Left lobe of liver (tissue), 2 donors: ENCODE measurements around the gene EPHA4. TPM values are rescaled to one million over a fixed set of nuclear protein-coding genes. Genes with fewer than 3 reads are reported as not detected.

ENCODE experiments used
- ATAC-seq: fragments of 200-7000 bp; cut with Tn5 transposase; one replicate; pipeline ENCODE4 v1.9.1; 2020; ENCODE audit warnings: mild to moderate bottlenecking, moderate library complexity
- DNase-seq: peaks from one replicate; pipeline ENCODE4 v3.0.0-alpha.2; 2020; ENCODE audit warnings: low spot score
- total RNA-seq: library from RNA; stranded (reverse); gene quantifications from one replicate; pipeline ENCODE4 v1.2.1, GENCODE V29; 2021
- donor health status: DM: no; HTN: no; CAD: no; lungs with moderate emphysema.
- donor health status: DM: no; HTN: yes; CAD: no.

The EPHA4 gene
- 1.7 TPM for total RNA-seq

DNA sequence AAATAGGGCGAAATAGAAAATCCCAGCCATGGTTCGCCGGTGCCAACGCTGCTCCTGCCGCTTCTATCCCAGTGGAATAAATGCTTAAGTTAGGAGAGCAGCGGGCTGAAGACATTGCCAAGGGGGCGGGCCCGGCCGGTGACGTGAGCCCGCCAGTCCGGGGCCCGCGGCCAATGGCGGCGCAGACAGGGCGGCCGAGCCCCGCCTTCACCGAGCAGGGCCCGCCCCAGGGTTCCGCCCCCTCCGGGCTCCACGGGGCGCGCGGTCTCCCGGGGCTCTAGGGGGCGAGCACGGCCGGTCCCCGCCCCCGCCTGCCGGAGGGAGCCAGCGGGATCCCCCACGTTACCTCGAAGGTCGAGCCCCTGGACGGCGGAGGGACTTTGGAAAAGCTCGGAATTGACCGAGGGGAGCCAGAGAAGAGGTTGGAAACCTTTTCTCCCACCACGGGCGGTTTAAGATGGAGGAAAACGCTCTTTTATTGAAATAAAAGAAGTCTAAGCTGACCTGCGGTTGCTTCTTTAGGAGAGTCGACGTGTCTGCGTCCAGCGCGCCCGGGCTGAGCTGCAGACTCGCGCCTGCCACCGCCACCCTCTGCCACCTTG, at the start of gene EPHA4:
Gene EPHA4 (minus strand): TSS at position 86 of the 602 bp plus-strand sequence. CDS start 56 bp downstream, at position 30.
- DNase-seq (peak; percentile 89), ATAC-seq (peak; percentile 91)

DNA sequence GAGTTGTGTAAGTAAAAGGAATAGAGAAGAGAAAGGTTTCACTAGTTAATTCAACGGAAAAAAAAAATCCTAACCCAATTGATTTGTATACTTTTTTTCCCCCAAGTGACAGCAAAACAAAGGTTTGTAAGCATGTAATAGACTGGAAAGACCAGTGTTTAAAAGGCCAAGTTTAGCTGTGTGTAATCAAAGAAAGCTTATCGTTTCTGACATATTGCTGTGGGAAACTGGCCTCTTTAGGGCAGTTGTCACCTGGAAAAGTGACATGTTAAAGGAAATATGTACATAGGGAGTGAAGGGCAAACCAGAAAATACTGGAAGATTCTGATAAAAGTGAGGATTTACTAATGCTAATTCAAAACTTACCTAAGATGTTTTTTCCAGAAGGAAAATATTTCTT, 45.9 kb upstream of the EPHA4 start:
- DNase-seq (no peak), ATAC-seq (no peak)

DNA sequence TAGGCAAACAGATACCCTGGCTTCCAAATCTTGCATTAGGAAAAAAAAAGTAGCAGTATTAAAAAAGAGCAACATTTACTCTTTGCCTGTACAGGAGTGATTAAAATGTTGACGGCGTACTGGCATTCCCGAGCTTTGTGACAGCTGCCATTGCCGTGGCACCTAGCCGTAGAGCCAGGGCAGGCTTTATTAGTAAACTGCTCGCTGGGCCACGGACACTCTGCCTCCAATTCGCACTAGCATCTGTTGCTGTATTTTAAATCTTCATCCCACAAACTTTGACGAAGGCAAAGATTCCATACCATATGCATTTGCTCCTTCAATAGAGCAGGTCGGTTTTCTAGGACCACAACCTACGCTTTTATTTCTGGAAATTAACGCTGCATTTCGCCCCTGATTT, 44.5 kb upstream of the EPHA4 start:
- no peak for DNase-seq
- no peak for ATAC-seq

DNA sequence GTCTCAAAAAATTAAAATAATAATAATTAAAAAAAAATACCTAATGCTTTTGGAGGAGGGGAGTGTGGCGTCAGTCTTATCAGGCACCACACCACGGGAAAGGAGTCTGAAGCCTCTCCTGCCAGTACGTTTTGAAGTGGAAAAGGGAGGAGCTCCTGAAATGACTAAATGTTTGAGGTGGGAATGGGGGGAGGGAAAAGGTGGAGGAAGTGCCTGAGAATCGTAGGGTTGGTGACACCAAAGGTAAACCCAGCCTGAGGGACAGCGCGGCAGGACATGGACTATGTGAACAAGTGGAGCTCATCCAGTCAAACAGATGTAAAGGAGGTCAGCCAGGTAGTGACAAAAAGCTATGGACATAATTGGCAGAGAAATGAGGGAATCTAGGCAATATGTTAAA, 42.2 kb upstream of the EPHA4 start:
- DNase-seq (no peak), ATAC-seq (no peak)

DNA sequence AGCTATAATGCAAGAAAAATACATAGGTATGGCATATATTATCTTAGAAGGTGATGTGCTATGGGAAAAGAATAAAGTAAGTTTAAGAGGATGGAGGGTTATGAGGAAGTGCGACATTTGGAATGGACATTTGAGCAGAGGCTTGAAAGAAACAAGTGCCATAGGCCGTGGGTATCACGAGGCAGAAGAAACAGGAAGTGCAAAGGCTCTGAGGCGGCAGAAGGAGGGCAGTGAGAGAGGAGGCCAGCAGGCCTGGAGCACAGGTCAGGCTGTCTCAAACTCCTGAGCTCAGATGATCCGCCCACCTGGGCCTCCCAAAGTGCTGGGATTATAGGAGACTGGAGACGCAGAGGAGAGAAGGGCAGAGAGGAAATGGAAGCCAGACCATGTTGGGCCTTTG, 40.7 kb upstream of the EPHA4 start:
- DNase-seq, result no peak
- ATAC-seq, result no peak

DNA sequence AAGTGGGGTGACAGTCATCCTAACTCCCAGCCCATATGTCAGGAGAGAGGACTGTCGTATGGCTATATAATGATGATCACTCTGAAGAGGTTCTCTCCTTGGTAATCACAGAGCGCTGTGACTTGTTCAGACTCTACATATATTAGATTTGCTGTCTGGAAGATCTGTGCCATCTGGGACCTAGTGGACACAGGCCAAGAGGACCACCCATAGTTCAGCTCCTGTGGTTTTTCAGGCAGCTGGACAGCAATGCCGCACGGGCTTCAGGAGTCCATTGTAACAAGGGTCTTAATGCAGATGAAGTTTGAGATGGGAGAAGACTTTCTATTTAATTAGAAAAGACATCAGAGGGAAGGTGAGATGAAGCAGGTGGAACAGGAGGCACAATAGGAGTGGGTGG, 40.1 kb upstream of the EPHA4 start:
- no peak for ATAC-seq
- DNase-seq, result no peak

DNA sequence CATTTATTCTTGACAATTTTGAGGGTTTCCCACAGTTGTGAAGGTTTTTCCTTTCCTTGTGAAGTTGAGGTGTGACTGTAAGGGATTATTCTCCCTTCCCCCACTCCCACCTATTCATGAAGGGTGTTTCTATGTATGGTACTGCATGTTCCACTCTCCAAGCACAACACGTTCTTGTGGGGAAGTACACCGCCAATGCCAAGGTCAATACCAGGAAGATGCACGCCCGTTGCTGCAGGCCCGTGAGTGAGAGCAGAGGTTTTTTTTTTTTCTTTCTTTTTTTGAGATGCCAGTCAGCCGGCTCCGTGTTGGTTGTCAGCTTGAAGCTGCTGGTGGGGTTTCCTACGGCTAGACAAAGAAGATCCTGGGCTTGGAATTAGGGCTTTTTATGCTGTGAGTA, 38.6 kb upstream of the EPHA4 start:
- DNase-seq (no peak), ATAC-seq (no peak)

DNA sequence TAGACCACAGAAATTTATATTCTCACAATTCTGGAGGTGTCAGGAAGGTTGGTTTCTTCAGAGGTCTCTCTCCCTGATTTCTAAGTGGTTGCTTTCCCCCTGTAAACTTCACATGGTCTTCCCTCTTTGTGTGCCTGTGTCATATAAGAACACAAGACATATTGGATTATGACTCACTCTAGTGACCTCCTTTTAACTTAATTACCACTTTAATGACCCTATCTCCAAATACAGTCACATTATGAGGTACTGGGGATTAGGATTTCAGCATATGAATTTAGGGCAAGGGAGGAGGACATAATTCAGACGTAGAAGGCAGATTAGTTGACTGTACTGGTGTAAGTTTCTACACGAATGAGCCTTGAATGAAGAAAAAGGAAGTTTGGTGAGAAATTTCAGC, 38.2 kb upstream of the EPHA4 start:
- ATAC-seq (no peak), DNase-seq (no peak)

DNA sequence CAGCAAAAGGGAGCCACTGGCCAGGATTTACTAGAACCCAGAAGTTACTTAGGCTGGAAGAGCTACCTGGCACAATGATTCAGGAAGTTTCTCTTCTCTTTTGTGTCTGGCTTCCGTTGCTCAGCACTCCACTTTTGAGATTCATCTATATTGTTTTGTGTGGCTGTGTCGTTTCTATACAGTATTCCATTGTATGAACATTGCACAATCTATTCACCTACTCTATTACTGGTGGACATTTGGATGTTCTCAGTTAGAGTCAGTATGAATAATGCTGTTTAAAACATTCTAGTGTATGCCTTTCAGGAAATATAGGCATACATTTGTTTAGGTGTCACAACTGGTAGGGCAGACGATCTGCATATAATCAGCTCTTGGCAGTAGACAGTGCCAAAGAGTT, 36.3 kb upstream of the EPHA4 start:
- no peak for DNase-seq
- ATAC-seq, result no peak

DNA sequence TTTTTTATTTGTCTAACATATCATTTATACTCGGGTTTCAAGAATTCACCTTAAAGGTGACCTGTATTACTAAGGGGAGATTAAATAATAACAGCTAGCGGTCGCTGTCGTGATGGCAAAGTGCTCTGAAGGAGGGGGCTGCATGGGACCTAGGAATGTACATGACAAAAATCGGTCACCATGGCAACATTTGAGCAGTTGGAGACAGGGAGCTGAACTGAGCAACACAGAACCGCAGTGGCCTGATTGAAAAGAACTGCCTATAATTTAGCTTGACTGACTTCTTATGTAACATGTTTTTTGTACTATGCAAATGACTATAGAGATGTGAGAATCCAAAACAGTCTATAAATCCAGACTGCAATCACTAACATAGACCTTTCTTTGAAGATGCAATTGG, 34.3 kb upstream of the EPHA4 start:
- no peak for ATAC-seq
- DNase-seq, result no peak

DNA sequence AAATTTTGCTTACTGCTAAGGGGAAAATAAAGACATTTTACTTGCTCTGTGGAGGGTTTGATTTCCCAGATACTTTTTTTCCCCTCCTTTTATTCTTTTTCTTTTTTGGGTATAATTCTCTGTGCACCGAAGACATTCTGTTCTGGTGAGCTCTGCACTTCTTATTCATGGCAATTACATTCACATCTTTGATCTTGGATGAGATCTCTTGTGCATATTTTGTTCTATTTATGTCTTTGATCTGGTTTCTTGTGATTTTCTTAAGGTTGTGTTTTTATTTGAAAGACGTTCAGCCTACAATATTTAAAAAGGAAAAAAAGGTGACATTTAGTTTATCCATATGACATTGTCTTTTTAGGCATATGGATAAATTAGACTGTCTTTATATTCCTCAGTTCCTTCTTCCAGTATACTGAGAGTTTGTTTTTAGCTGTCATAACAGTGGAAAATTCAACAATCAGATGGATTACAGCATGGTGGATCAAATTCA, 33.7 kb upstream of the EPHA4 start:
- DNase-seq (no peak), ATAC-seq (no peak)

DNA sequence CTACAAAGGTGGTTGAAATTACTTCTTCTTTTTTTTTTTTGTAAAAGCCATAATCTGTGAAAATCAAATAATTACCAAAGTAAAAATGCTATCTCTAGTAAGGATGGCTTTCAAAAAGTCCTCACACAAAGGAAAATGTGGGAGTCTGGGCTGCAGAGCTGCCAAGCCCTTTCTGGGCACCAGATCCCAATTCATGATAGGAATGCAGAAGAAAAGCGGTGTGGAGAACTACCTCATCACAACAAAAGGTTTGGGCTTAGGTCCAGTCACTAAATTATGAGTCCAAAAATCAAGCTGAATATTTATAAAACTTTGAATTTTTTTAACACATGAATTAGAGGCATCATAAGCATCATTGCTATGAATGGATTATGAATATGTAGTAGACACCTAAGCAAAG, 30.8 kb upstream of the EPHA4 start:
- no peak for DNase-seq
- no peak for ATAC-seq

DNA sequence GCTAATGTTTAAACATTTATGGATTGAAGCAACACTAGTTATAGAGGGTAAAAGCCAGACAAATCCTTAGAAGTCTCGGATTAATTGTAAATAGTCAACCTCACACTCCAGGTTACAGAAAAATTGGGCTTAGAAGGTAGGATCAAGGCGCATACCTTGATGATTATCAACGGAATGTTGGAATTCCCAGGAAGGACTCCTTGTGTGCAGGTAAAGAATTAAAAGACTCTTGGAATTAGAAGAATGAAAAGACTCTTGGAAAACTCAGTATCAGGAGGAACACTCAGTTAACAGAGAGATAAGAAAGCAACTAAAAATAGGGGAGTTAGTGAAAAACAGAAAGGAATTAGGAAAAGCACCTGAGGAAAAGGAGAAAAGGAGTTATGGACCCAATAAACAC, 29.3 kb upstream of the EPHA4 start:
- no peak for ATAC-seq
- no peak for DNase-seq

DNA sequence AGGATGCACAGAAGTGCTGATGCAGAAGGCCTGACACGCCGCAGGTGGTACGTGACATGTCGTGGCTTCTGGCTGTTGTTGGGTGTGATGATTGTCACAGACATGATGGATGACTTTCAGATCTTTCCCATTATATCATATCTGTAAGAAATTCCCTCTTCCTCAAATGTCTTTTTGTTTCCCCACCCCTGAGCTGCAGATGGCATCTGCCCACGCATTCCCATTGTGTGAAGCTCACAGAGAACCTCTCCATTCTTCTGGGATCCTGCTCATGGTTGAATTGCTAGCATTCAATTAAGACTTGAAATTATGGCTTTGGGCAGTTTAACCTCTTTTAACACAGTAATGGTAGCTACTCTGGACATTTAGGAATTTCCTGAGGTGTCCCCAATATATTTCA, 28.3 kb upstream of the EPHA4 start:
- DNase-seq, result no peak

DNA sequence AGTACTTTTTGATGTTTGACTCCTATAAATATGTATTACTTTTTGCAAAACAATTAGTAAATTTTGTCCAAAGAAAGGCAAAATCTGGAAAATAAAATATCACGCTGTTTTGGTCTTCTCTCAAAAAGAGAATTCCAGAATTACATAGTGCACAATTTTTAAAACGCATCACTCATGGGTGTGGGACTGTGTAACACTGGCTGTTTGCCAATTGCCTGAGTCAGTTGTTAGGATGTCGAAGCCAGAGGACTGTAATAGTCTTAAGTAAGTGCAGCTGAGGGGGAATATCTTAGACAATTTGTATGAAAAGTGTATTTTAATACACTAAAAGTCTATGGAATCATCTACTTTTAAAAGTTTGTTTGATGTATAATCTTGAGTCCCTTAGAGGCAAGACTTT, 24.1 kb upstream of the EPHA4 start:
- ATAC-seq (no peak), DNase-seq (no peak)

More for the DNA sequence above, 28.3 kb upstream of the EPHA4 start:
- no peak for ATAC-seq

DNA sequence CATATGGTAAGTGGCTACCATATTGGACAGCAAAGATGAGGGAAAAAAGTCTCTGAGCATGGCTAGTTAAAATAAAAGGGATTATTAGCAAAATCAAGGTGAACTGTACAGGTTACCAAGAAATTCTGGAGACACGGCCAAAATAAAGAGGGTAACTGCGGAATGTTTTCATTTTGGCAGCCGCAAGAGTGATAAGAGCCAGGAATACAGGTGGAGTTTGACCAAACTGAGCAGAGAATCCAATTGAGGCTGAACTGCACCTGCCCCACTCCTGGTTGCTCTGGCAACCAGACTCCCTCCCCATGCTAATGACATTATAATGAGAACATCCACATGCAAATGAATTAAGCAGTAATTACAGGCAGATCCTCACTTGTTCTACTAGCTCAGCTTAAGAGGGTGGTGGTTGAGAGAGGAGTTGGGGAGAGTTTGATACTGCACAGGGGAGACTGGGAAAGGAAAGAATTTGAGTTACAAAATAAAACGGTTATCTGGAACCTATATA, 18.8 kb upstream of the EPHA4 start:
- DNase-seq (no peak), ATAC-seq (peak; percentile 60)

DNA sequence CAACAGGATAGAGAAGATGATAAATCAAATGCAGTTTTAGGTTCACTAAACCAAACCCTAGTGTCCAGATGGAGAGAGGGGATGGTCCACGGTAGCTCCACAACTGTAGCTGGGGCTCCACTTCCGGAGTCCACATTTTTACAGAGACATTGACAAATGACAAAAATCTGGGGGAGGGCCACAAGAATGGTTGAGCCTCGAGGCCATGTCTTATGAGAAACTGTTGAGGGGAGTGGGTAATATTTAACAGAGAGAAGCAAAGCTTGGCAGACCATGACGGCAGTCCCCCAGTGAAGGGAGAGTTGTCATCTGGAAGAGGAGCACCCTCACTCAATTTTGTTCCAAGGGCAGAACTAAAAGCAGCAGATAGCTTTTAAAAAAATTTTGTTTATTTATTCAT, 17.6 kb upstream of the EPHA4 start:
- DNase-seq, result no peak
- ATAC-seq, result no peak

DNA sequence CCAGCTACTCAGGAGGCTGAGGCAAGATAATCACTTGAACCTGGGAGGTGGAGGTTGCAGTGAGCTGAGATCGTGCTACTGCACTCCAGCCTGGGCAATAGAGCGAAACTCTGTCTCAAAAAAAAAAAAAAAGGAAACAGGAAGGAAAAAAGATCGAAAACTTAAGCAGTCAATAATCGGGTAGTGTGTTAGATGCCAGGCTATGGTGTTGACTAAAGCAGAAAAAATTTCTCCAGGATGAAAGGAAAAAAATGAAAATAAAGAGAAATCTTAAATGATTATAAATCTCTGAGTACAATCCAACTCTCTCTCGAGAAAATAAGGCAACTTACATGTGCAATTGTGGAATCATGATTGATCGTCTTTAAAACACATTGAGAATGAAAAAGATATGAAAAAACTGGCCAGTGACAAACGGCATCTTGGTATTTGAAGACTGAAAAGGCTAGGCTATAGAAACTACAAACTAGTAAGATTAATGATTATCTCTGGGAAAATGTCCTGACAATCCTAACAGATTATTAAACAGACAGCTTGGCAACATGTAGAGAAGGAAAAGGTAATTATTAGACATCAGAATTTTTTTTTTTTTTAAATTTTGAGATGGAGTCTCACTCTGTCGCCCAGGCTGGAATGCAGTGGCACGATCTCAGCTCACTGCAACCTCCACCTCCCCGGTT, 16.3 kb upstream of the EPHA4 start:
- no peak for ATAC-seq
- DNase-seq, result no peak

DNA sequence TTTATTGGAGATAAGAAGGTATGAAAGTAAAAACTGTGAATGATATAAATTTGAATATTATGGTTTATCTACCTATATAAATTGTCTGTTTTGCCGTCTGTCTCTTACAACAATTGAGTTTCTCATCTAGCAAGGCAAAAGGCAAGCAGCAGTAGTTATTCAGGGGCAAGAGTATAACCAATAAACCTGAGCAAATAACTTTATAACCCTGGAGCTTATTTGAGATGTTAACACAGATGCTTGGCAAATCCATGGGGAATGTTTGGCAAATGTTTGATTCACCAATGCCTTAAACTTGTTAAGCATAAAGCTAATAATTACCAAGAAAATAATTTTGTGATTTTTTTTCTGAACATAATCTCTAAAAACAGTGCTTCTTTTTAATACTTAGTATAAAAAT, 9.9 kb upstream of the EPHA4 start:
- DNase-seq, result no peak
- ATAC-seq, result no peak

DNA sequence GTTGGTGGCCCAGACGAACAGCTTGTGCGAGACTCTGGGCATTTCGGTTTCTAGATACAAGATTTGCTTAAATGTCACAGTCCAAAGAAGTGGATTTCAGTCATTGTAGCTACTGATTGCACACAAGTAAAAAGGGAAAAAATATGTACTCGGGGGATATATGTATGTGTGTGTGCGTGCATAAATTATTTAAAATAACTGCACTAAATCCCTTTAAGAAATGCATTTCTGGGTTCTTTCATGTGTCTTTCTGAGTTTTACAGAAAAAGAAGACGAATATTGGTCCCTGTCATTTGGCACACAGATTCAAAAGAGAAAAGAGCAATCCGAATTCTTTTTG, 2.1 kb upstream of the EPHA4 start:
- no peak for DNase-seq
- no peak for ATAC-seq

DNA sequence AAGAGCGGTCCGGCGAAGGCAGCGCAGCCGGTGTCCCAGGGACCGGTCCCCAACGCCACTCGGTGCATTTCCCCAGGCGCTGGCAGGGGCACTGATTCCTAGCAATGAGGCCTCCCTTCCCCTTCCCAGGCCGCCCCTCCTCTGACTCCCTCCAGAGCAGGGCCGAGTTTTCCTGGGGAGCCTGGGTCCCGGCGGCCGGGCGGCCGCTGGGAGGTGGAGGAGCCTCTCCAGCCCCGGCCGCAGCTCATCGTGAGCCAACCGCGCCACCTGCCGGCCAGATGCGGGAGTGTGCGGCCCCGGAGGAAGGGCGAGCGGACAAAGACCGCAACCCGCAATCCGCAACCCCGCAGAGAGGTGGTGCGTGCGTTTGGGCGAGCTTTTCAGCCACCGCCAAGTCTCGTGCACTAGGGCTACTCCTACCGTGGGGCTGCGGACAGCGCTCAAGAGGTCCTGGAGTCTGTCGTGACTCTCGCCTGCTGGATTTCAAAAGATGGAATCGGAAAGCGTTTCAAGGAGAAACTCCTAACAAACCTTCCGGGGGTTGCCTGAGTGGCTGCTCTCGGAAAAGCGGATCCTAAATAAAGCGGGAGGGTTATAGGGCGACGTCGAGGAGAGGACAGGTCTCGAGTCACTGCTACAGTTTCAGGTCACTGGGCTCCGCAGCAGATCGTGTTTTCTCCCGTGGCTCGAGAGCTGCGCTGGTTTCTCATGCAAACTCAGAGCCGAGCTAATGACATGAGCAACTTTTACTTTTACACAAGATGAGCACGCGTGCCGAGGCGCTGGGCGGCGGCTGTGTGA, 1.5 kb upstream of the EPHA4 start:
- DNase-seq, result peak; percentile 85
- ATAC-seq, result peak; percentile 85

DNA sequence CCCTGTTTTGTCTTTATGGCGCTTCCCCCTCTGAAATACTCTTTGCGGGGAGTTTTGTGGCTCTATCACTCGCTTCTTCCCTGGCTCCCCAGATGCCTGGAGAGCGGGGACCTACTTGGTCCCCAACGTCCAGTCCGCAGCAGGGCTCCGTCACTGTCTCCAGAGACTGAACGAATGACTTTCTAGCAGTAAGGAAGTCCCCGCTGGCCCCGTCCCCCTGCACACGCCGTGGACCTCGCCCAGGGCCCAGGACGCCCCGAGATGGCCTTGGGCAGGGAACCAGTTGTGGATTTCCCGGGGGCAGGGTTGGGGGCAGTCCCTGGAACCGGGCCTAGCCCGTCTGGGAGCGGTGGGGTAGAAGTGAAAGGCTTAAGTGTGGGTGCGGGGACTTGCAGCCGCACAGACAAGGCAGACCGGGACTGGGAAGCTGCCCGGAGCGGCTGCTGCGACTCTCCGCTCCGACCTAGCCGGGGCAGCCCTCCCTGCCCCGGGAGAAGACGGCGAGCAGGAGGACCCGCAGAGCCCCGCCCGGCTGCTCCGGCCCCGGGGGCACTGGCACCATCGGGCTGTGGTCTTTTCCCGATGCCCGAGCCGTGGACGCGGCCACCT, 821 bp upstream of the EPHA4 start:
- no peak for DNase-seq
- peak; percentile 61 for ATAC-seq
